ENCODE results near the gene CERKL.

CERKL gene

DNA sequence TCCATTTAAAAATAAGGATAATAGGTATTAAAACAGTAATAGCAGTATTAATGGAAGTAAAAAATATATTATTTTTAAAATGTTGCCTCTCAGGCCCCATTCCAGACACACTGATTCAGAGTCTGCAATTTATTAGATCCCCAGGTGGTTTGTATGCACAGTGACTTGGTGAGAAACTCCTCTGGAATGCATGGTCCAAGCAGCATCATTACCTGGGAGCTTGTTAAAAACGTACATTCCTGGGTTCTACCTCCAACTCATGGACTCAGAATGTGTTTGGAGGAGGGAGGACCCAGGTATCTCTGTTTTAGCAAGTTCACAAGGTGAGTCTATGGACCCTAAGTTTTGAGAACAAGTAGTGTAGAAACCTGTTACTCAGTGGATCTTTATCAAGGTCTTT lies 104.1 kb downstream of the CERKL start:
- no peak overlapping the region for H3K4me3 ChIP-seq (ENCODE audit: low read length)
- no peak for DNase-seq (ENCODE audit: low read depth, low spot score)

DNA sequence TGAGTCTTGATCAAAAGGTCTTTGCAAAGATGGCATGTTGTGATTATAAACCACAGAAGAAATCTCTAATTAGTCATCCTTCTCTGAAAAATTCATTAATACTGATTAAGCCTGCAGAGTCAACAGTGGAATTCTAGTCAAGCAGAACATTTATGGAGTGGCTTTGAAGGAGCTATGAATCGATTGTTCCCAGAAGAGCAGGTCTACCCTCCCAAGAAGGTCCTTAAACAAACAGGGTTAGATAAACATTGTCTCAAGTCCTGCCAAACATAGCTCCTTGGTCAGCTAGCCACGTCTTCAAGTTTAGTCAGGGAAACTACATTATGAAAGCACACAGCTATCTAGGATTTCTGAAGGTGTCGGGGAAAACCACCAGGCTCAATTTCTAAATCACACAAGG lies 110.8 kb downstream of the CERKL start:
- H3K4me3 ChIP-seq (ENCODE audit: low read length): no peak overlapping the region
- DNase-seq (ENCODE audit: low read depth, low spot score): no peak

DNA sequence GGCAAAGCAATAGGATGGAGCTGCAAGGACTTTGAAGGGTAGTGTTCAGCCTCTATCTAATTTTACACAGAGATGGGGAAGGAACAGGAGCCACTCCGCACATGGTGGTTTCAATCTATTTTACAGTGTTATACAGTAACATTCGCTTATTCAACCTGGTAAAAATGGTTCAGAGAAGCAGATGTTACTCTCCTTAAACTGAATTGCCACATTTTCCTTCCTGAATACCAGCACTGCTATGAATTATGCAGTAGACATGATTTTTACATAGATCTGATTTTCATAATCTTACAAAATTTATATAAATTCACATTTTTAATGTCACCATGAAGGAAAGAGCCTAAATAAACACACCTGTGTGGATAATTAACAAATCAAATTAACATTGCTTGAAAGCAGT lies 114.7 kb downstream of the CERKL start:
- no peak overlapping the region for H3K4me3 ChIP-seq (ENCODE audit: low read length)
- no peak for DNase-seq (ENCODE audit: low read depth, low spot score)

DNA sequence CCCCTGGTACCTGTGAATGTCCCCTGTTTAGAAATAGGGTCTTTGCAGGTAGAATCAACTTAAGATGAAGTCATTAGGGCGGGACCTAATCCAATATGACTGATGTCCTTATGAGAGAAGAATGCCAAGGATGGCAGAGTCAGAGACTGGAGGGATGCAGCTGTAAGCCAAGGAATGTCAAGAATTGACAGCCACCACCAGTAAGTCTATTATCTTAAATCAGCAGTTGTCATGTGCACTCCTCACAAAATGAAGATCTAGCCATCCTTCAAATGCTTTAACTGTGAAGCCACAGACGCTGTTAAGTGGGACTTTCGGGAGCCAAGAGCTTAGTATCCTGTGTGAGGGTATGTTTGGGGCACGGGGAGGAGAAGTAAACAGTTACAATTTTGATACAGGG lies 116.5 kb downstream of the CERKL start:
- DNase-seq (ENCODE audit: low read depth, low spot score): no peak
- H3K4me3 ChIP-seq (ENCODE audit: low read length): no peak overlapping the region

DNA sequence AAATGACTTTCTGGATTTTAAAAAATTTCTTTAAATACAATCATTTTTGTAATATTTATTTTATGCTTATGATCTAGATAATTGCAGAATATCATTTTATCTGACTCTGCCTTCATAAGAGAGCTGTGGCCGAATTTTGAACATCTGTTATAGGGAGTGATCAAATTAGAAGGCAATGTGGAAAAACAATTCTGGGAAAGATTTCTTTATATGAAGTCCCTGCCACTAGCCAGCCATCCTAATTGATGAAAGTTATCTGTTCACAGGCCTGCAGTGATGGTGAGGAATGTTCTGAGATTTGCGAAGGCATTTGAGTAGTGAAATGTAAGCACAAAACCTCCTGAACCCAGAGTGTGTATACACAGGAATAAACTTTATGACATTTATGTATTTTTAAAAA lies 120.2 kb downstream of the CERKL start:
- DNase-seq (ENCODE audit: low read depth, low spot score): no peak
- no peak overlapping the region for H3K4me3 ChIP-seq (ENCODE audit: low read length)

DNA sequence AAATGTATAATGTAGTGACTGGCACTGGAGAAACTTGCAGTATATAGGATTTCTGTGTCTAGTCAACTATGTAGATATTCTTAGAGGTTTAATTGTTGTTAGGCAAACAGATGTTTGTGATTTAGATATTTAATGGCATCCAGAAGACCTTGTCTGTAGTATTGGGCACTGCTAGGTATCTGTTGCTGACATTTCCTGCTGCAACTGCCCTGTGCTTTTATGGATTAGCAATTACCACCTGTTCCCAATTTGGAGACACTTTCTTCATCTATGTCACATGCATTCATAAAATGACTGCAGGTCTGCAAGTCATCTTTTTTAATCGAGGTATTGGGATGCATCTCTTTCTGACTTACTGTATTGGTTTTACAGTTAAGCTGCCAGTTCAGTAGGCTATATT lies 128.5 kb downstream of the CERKL start:
- H3K4me3 ChIP-seq (ENCODE audit: low read length): no peak overlapping the region
- no peak for DNase-seq (ENCODE audit: low read depth, low spot score)

DNA sequence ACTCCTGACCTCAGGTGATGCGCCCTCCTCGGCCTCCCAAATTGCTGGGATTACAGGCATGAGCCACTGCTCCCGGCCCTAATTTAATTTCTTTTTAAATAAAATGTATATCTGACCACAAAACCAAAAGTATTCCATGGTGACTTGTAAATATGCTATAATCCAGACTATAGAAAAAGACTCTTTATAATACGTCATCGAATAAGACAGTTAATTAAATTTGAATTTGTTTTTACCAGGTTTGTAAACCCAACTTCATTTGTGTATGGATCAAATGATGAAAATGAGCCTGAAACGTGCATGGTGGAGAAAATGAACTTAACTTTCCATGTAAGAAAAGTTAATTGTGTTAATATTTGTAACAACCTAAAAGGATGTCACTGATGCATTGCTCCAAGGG lies 129.8 kb downstream of the CERKL start:
- no peak for DNase-seq (ENCODE audit: low read depth, low spot score)
- no peak overlapping the region for H3K4me3 ChIP-seq (ENCODE audit: low read length)

DNA sequence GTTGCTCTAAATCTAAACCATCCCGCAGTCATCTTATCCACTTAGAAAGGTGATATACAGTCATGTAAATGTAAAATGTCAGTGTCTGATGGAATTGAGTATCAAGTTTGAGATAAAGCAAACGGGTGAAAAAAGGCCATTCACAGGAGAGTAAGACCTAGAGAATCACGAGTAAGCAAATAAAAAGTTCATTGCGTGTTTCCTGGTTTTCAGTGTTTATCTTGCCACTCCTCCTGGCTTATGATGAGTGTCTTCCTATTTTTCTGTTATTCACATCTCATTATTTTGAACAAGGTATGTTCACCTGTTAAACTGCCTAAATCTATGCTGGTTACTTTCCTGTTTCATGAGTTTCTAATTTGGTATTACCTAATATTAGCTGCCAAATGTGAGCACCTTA lies 130.9 kb downstream of the CERKL start:
- DNase-seq (ENCODE audit: low read depth, low spot score): no peak
- H3K4me3 ChIP-seq (ENCODE audit: low read length): no peak overlapping the region

DNA sequence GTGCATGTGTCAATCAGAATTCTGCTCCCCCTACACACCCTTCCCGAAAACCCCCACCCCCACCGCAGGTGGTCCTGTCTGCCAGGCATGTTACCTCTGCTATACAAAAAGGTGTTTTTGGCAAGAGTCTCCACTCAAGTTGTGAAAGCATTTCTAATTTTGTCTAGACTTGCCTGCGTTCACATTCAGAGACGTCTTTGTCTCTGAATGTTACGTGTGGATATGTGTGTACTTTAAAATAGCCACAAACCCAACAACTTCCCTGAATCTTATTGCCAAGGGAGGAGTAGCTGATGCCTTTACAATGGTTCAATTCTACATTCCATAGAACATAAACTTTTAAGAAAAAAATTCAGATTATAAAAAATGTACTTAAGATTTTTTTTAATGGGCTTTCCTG lies 133.1 kb downstream of the CERKL start:
- no peak overlapping the region for H3K4me3 ChIP-seq (ENCODE audit: low read length)
- DNase-seq (ENCODE audit: low read depth, low spot score): no peak

DNA sequence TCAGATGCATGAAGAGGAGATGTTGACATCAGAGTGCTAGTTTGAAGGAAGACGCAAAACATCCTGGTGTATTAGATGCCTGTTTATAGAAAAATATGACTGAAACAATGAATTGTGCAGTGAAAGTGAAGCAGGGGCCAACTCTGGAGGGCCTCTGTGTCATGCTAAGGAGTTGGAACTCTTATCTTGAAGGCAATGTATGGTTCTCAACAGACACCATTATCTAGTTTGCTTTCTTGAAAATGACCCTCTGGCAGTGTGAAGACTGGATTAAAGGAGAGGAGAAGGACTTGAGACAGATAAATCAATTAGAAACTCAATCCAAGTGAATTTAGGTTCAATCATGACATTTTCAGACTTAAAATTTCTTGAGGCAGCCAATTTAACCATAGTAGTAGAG lies 136.7 kb downstream of the CERKL start:
- no peak for DNase-seq (ENCODE audit: low read depth, low spot score)
- no peak overlapping the region for H3K4me3 ChIP-seq (ENCODE audit: low read length)

DNA sequence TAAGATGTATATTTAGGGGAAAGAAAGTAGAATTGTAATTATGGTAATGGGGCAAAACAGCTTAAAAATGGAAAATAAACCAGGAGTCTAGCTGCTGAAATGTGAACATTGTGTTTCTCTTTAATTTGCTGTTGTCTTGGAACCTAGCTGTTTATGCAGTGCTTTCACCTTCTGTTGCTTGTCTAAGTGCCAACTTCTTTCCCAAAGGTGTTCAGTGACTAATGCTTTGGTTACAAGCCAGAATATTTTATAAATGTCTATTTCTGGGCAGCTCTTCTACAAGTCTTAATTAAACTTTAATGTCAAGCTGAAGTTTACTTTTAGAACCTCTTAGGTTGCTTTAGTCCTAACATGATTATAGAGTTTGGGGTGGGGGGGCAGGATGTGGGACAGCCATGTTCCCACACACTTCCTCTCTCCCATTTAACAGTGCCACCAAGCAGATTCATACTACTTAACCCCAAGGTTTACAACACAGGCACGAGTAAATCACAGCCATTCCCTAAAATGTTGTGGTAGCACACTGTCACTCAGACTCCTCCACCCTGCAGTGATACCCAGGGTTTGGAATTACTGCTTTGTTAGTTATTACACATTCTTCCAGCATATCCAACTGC lies 139.1 kb downstream of the CERKL start:
- no peak overlapping the region for H3K4me3 ChIP-seq (ENCODE audit: low read length)
- peak; percentile 63 for DNase-seq (ENCODE audit: low read depth, low spot score)

DNA sequence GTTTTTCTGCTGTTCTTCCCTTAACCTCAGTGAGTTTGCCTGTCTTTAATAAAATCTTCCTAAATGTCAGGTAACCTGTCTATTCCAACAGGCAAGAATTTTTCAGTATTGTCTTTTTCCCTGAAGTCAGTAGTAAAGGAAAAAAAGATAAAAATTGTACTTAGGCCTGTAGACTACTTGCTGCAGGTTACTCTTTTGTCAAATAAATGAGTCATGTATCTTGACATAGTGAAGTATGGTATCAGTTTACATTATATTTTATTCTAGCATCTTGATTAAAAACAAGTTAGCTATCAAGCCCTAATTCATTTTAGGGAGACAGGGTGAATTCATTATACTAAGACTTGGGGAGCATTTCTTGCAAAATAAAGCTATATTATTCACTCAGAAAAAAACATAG lies 139.9 kb downstream of the CERKL start:
- DNase-seq (ENCODE audit: low read depth, low spot score): no peak
- no peak overlapping the region for H3K4me3 ChIP-seq (ENCODE audit: low read length)

DNA sequence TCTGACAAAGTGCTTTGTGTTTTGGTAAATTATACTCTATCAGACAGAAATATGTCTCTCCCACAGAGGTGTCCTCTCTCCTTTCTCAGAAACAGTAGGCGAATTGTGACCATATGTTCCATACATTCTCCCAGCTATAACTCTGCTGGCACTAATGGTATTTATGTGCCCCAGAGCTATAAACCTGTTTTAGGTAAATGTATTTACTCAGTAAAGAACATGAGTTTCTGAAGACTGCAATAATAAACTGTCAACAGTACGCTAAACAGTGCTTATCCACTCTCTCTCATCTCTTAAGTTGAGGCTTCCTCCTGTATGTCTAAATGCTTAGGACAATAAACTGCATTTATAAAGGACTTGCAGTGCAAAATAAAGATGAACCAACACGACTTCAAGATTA lies 141.2 kb downstream of the CERKL start:
- no peak overlapping the region for H3K4me3 ChIP-seq (ENCODE audit: low read length)
- DNase-seq (ENCODE audit: low read depth, low spot score): no peak

DNA sequence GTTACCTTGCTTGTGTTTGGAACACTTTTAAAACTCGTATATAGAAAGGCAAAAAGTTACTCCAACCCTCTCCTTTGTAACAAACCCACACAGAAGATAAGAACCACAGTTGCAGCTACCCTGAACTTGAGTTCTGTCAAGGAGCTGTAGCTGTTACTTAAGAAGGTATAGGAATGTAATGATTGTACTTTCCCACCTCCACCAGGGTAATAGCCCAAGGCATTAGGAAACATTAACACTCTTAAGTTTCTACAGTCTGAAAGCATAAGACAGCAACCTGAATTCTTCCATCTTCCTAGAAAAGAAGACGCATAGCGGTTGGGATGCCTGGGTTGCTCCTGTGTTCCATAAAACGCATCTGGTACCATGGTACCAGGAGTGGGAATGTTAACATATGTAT lies 156.7 kb downstream of the CERKL start:
- no peak overlapping the region for H3K4me3 ChIP-seq (ENCODE audit: low read length)
- DNase-seq (ENCODE audit: low read depth, low spot score): no peak

DNA sequence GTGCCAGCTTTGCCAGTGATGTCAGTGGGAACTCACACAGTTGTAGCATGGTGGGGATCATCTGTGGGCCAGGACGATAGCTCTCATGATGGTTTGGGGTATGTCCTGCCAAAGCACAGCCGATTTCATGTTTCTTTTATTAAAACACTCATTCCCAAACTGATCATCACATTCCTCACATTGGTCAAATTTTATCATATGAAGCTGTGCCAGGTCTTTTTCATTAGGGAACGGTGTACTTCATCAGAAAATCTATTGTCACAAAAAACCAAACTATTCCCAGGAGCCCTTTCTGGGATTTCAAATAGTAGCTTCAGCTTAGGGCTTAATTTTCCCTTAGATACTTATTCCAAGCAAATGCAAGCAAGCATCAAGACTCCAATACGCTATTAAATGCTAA lies 157.7 kb downstream of the CERKL start:
- H3K4me3 ChIP-seq (ENCODE audit: low read length): no peak overlapping the region
- DNase-seq (ENCODE audit: low read depth, low spot score): no peak
